CD4-positive, alpha-beta T cell (primary cell): Measurements from ENCODE around the gene SGIP1. TPM values are rescaled to one million over a fixed set of nuclear protein-coding genes. Genes with fewer than 3 reads are reported as not detected.

Source experiments
- ATAC-seq: fragments of 200-7000 bp; cut with Tn5 transposase; one replicate; pipeline ENCODE4 v1.10.0; 2022; ENCODE audit warnings: mild to moderate bottlenecking; ENCODE audit not compliant: poor library complexity
- CTCF ChIA-PET: fragments of 350-600 bp; sonication (Branson Sonifier 250); formaldehyde crosslinking; loops from one replicate; lab custom pipeline; 2021; ENCODE audit warnings: antibody characterized with exemption, inconsistent platforms; lab: Charles Lee
- POLR2A ChIA-PET: fragments of 350-600 bp; sonication (Branson Sonifier 250); formaldehyde crosslinking; loops from one replicate; lab custom pipeline; 2021; ENCODE audit warnings: antibody characterized with exemption, inconsistent platforms; lab: Charles Lee
- DNase-seq, 14 experiments: peaks; one replicate each; pipeline ENCODE4 v3.0.0-alpha.2; 2013 to 2020; ENCODE audit warnings: mixed read lengths in 2 of 14
- H3K27ac ChIP-seq, 2 donors: one replicate each; pipeline versions ENCODE4 v1.5.1 to v1.7.0; 2013; ENCODE audit warnings: low read length in 2 of 2, low read depth in 1 of 2, mild to moderate bottlenecking in 1 of 2
- H3K27me3 ChIP-seq, 2 experiments: 1 replicate in 1 of 2; 2 replicates in 1 of 2; pipeline versions ENCODE4 v1.6.1 to v1.7.0; 2013; ENCODE audit warnings: low read length in 2 of 2, control low read depth in 1 of 2, mild to moderate bottlenecking in 1 of 2, moderate library complexity in 1 of 2; ENCODE audit not compliant: insufficient read depth in 2 of 2, control insufficient read depth in 1 of 2
- H3K36me3 ChIP-seq: one replicate; pipeline ENCODE4 v1.6.1; 2013; ENCODE audit warnings: low read length, control low read depth; ENCODE audit not compliant: insufficient read depth
- H3K4me1 ChIP-seq: one replicate; pipeline ENCODE4 v1.6.1; 2013; ENCODE audit warnings: low read length, control low read depth; ENCODE audit not compliant: insufficient read depth
- H3K4me3 ChIP-seq: one replicate; pipeline ENCODE4 v1.5.1; 2013; ENCODE audit warnings: mild to moderate bottlenecking, low read length, moderate library complexity
- H3K9me3 ChIP-seq, 2 experiments: 1 replicate in 1 of 2; 2 replicates in 1 of 2; pipeline versions ENCODE4 v1.6.1 to v1.7.0; 2013; ENCODE audit warnings: low read length in 2 of 2, mild to moderate bottlenecking in 2 of 2, control low read depth in 1 of 2, moderate library complexity in 1 of 2; ENCODE audit not compliant: control insufficient read depth in 1 of 2, insufficient read depth in 1 of 2
- H3K27ac Mint-ChIP-seq: one replicate; pipeline ENCODE4 v1.8.0; 2020; ENCODE audit warnings: mixed read lengths
- H3K27me3 Mint-ChIP-seq: one replicate; pipeline ENCODE4 v1.8.0; 2021; ENCODE audit warnings: mixed read lengths
- H3K36me3 Mint-ChIP-seq: one replicate; pipeline ENCODE4 v1.8.0; 2021; ENCODE audit warnings: low read depth, mixed read lengths
- H3K4me1 Mint-ChIP-seq: one replicate; pipeline ENCODE4 v1.8.0; 2021; ENCODE audit warnings: low read depth, mixed read lengths
- H3K4me3 Mint-ChIP-seq: one replicate; pipeline ENCODE4 v1.8.0; 2020; ENCODE audit warnings: mild to moderate bottlenecking, mixed read lengths
- H3K9me3 Mint-ChIP-seq: one replicate; pipeline ENCODE4 v1.8.0; 2020; ENCODE audit warnings: mixed read lengths
- intact Hi-C, 2 experiments: fragments of 100-400 bp; cut with DNase I in 1 of 2; cut with micrococcal nuclease in 1 of 2; formaldehyde crosslinking; loops; one replicate each; pipeline versions ENCODE4 v1.15.1 to v1.9.0; 2023 to 2025; cut with DNase I, micrococcal nuclease
- total RNA-seq, 174 experiments: library from RNA in 2 of 174; stranded (reverse) in 2 of 174; gene quantifications; one replicate each; pipeline ENCODE4 v1.2.3 and lab custom pipeline; 2021 to 2026
- TF ChIP-seq, protein P1 (sequence below): fragments of 200-600 bp; IDR thresholded peaks from one replicate; pipeline ENCODE4 v1.8.0; 2022; ENCODE audit warnings: antibody characterized with exemption, mild to moderate bottlenecking

Gene SGIP1
- total RNA-seq, 2 experiments from 2014 or later: 0.84 TPM; not detected in 1

DNA sequence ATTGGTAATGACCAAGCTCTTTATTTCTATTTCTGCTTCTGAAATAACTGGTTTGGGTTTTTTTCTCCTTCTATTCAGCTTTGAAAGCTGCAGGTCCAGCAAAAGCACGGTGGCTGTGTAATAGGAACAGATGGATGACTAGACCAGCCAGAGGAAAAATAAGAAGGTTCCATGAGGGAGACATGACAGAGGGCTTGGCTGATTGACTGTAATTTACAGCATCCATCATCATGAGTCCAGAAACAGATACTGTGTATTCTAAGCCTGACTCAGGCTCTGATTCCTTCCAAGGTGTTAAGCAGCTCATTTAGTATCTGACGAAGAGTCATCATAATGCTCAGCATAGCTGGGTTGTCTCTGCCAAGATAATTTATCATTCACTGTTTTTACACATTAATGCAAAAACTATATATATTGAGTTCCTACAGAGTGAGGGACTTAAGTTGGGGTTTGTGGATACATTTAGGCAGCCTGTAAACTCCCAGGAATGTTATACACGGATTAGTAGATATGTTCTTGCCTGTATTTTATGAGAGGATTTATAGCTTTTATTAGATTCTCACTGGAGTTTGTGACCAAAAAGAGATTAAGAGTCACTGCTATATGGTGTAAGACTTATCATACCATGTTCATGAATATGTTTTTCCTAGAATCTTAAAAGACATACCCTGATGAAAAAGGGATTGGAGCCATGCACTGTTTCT, 72.6 kb downstream of the SGIP1 start:
- Histone ChIP-seq H3K9me3 (no peaks in the 10 kb centered on the region), H3K4me1 (no peaks in the 10 kb centered on the region), H3K27me3 (no peaks in the 10 kb centered on the region), H3K27ac (no peak overlapping the region), H3K36me3 (no peaks in the 10 kb centered on the region), H3K4me3 (no peak overlapping the region)
- POLR2A ChIA-PET: no interaction called here
- Mint-ChIP-seq H3K4me3 (no peak overlapping the region), H3K27ac (no peak overlapping the region), H3K36me3 (no peaks in the 10 kb centered on the region), H3K9me3 (no peaks in the 10 kb centered on the region), H3K4me1 (no peaks in the 10 kb centered on the region), H3K27me3 (peaks cover 19% of the 10 kb centered on the region)
- intact Hi-C loops: no loop called here
- DNase-seq (no peak), ATAC-seq (no peak)
- TF ChIP-seq, protein P1, sequence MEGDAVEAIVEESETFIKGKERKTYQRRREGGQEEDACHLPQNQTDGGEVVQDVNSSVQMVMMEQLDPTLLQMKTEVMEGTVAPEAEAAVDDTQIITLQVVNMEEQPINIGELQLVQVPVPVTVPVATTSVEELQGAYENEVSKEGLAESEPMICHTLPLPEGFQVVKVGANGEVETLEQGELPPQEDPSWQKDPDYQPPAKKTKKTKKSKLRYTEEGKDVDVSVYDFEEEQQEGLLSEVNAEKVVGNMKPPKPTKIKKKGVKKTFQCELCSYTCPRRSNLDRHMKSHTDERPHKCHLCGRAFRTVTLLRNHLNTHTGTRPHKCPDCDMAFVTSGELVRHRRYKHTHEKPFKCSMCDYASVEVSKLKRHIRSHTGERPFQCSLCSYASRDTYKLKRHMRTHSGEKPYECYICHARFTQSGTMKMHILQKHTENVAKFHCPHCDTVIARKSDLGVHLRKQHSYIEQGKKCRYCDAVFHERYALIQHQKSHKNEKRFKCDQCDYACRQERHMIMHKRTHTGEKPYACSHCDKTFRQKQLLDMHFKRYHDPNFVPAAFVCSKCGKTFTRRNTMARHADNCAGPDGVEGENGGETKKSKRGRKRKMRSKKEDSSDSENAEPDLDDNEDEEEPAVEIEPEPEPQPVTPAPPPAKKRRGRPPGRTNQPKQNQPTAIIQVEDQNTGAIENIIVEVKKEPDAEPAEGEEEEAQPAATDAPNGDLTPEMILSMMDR: no peak
- CTCF ChIA-PET: no interaction called here

DNA sequence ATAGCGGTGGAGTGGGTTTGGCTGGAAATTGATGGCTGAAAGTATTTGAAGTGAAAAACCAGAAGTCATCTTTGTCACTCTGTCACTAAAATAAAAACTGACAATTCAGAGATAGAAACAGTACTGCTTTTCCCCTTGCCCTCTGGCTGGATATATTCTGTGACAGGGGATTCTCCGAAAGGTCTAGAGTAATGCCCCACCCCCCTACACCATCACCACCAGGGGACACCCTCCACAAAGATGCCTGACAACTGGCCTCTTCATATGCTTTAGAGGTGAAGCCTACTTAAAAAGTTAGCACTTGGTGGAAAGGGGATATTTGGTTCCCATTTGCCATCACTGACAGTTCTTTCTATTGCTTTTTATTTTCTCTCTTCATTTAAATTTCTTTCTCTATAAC, 73.5 kb downstream of the SGIP1 start:
- no peaks in the 10 kb centered on the region for H3K36me3 ChIP-seq
- Mint-ChIP-seq H3K9me3 (no peaks in the 10 kb centered on the region), H3K27ac (no peak overlapping the region), H3K27me3 (peaks cover 13% of the 10 kb centered on the region), H3K36me3 (no peaks in the 10 kb centered on the region), H3K4me1 (no peaks in the 10 kb centered on the region), H3K4me3 (no peak overlapping the region)
- no peaks in the 10 kb centered on the region for H3K27me3 ChIP-seq
- intact Hi-C loops: no loop called here
- ChIA-PET POLR2A (no interaction called here), CTCF (no interaction called here)
- no peaks in the 10 kb centered on the region for H3K4me1 ChIP-seq
- no peak overlapping the region for H3K27ac ChIP-seq
- H3K9me3 ChIP-seq: no peaks in the 10 kb centered on the region
- DNase-seq (no peak), ATAC-seq (no peak)
- H3K4me3 ChIP-seq: no peak overlapping the region
- TF ChIP-seq, protein P1: no peak

GRCh38 chr1:66613187-66613586, 79.2 kb downstream of the SGIP1 start:
- Histone ChIP-seq H3K9me3 (no peaks in the 10 kb centered on the region), H3K36me3 (no peaks in the 10 kb centered on the region), H3K4me3 (no peak overlapping the region), H3K27ac (no peak overlapping the region), H3K4me1 (no peaks in the 10 kb centered on the region), H3K27me3 (no peaks in the 10 kb centered on the region)
- Mint-ChIP-seq H3K4me3 (no peak overlapping the region), H3K9me3 (no peaks in the 10 kb centered on the region), H3K27ac (no peak overlapping the region), H3K4me1 (no peaks in the 10 kb centered on the region), H3K27me3 (peaks cover 14% of the 10 kb centered on the region), H3K36me3 (no peaks in the 10 kb centered on the region)
- ChIA-PET POLR2A (no interaction called here), CTCF (no interaction called here)
- TF ChIP-seq, protein P1: no peak
- intact Hi-C loops: no loop called here
- DNase-seq (no peak), ATAC-seq (no peak)
